Common myeloid progenitor, CD34-positive (primary cell): ENCODE data around the gene CBFA2T3.

ENCODE experiments used
- CTCF ChIA-PET: fragments of 350-600 bp; sonication (Branson Sonifier 250); formaldehyde crosslinking; loops from one replicate; lab custom pipeline; 2021; ENCODE audit warnings: antibody characterized with exemption; lab: Charles Lee
- POLR2A ChIA-PET: fragments of 350-600 bp; sonication (Branson Sonifier 250); formaldehyde crosslinking; loops from one replicate; lab custom pipeline; 2021; ENCODE audit warnings: antibody characterized with exemption; lab: Charles Lee
- DNase-seq, 3 donors: peaks; one replicate each; pipeline versions ENCODE4 v3.0.0 to v3.0.0-alpha.2; 2013
- H3K27ac ChIP-seq, 2 experiments: 1 replicate in 1 of 2; 2 replicates in 1 of 2; pipeline ENCODE4 v1.7.0; 2013; ENCODE audit warnings: inconsistent platforms in 2 of 2, low read length in 2 of 2, mild to moderate bottlenecking in 2 of 2, low read depth in 1 of 2, moderate library complexity in 1 of 2; ENCODE audit not compliant: severe bottlenecking in 2 of 2, insufficient read depth in 1 of 2, poor library complexity in 1 of 2
- H3K27me3 ChIP-seq, 5 experiments: replicated peaks in 2 of 5; 1 replicate in 3 of 5; 2 replicates in 2 of 5; pipeline versions ENCODE4 v1.6.1 to v1.7.0; 2013; ENCODE audit warnings: low read length in 4 of 5, mild to moderate bottlenecking in 2 of 5, moderate library complexity in 2 of 5, inconsistent platforms in 1 of 5; ENCODE audit not compliant: insufficient read depth in 5 of 5, control insufficient read depth in 4 of 5
- H3K36me3 ChIP-seq, 4 experiments: 1 replicate in 2 of 4; 2 replicates in 2 of 4; pipeline versions ENCODE4 v1.6.1 to v1.7.0; 2013; ENCODE audit warnings: low read length in 3 of 4, control low read depth in 1 of 4, mild to moderate bottlenecking in 1 of 4; ENCODE audit not compliant: control insufficient read depth in 4 of 4, insufficient read depth in 4 of 4
- H3K4me1 ChIP-seq, 4 experiments: 1 replicate in 3 of 4; 2 replicates in 1 of 4; pipeline versions ENCODE4 v1.6.1 to v1.7.1; 2013; ENCODE audit warnings: low read length in 3 of 4, mild to moderate bottlenecking in 3 of 4, control low read depth in 1 of 4, inconsistent platforms in 1 of 4, moderate library complexity in 1 of 4; ENCODE audit not compliant: control insufficient read depth in 4 of 4, insufficient read depth in 4 of 4; ENCODE audit errors: control extremely low read depth in 1 of 4
- H3K4me3 ChIP-seq, 7 experiments: 1 replicate in 4 of 7; 2 replicates in 3 of 7; pipeline versions ENCODE4 v1.5.1 to v1.7.0; 2013; ENCODE audit warnings: mild to moderate bottlenecking in 7 of 7, low read length in 6 of 7, moderate library complexity in 6 of 7, inconsistent platforms in 2 of 7, low read depth in 2 of 7, control low read depth in 1 of 7; ENCODE audit not compliant: insufficient read depth in 4 of 7, control insufficient read depth in 1 of 7; ENCODE audit errors: extremely low read depth in 1 of 7
- H3K9me3 ChIP-seq, 5 experiments: 1 replicate in 4 of 5; 2 replicates in 1 of 5; pipeline versions ENCODE4 v1.6.1 to v1.7.1; 2013; ENCODE audit warnings: low read length in 4 of 5, mild to moderate bottlenecking in 2 of 5, inconsistent platforms in 1 of 5, low read depth in 1 of 5, moderate library complexity in 1 of 5; ENCODE audit not compliant: control insufficient read depth in 4 of 5, insufficient read depth in 2 of 5; ENCODE audit errors: control extremely low read depth in 1 of 5
- WGBS: methylation state at CpG from one replicate; pipeline ENCODE4 v1.1.5; 2013; ENCODE audit not compliant: insufficient coverage; 5-methylcytosine and 5-hydroxymethylcytosine counted together

CBFA2T3 gene

GRCh38 chr16:88907768-88908167 is 69.2 kb downstream of the CBFA2T3 start:
- Histone ChIP-seq H3K36me3 (peaks cover 0 to 62% (median 42%) of the 10 kb centered on the region in 4 experiments), H3K4me1 (peaks cover 0 to 25% (median 21%) of the 10 kb centered on the region in 4 experiments), H3K9me3 (no peaks in the 10 kb centered on the region), H3K4me3 (no peak overlapping the region), H3K27me3 (no peaks in the 10 kb centered on the region), H3K27ac (no peak overlapping the region)
- ChIA-PET CTCF (interaction anchor here (0.8 kb wide), 1 partner anchor 11 kb away, joined by 3 read pairs; no protein-coding TSS in a partner anchor), POLR2A (no interaction called here)
- no peak for DNase-seq
- WGBS = 82% methylated on average over 3 of the region's 4 CpGs

- Histone ChIP-seq H3K4me1 (peaks cover 0 to 23% (median 21%) of the 10 kb centered on the region in 4 experiments), H3K4me3 (no peak overlapping the region), H3K27me3 (no peaks in the 10 kb centered on the region), H3K9me3 (no peaks in the 10 kb centered on the region), H3K36me3 (peaks cover 0 to 62% (median 38%) of the 10 kb centered on the region in 4 experiments), H3K27ac (no peak overlapping the region)
- peak in 2 of 3 donors; percentile 25 to 36 for DNase-seq
- 94% methylated on average over 21 of the region's 22 CpGs for WGBS
- ChIA-PET CTCF (no interaction called here), POLR2A (no interaction called here)
Measured at GRCh38 chr16:88906535-88907105, 70.4 kb downstream of the CBFA2T3 start.

- Histone ChIP-seq H3K9me3 (no peaks in the 10 kb centered on the region), H3K27ac (no peak overlapping the region), H3K36me3 (peaks cover 0 to 62% (median 38%) of the 10 kb centered on the region in 4 experiments), H3K4me1 (peaks cover 0 to 21% (median 17%) of the 10 kb centered on the region in 4 experiments), H3K27me3 (no peaks in the 10 kb centered on the region), H3K4me3 (no peak overlapping the region)
- CTCF ChIA-PET = no interaction called here
- 87% methylated on average over 16 of the region's 16 CpGs for WGBS
- DNase-seq = no peak
- POLR2A ChIA-PET = no interaction called here
Measured at GRCh38 chr16:88906020-88906419, 71.0 kb downstream of the CBFA2T3 start.

GRCh38 chr16:88905563-88905962 is 71.4 kb downstream of the CBFA2T3 start:
- no peak overlapping the region for H3K4me3 ChIP-seq
- H3K27ac ChIP-seq = no peak overlapping the region
- CTCF ChIA-PET = interaction anchor here (1.0 kb wide), 1 partner anchor 163 kb away, joined by 3 read pairs; no protein-coding TSS in a partner anchor
- peaks cover 0 to 64% (median 41%) of the 10 kb centered on the region in 4 experiments for H3K36me3 ChIP-seq
- POLR2A ChIA-PET = no interaction called here
- 100% methylated on average over 1 of the region's 13 CpGs for WGBS
- H3K9me3 ChIP-seq = no peaks in the 10 kb centered on the region
- H3K4me1 ChIP-seq = peaks cover 0 to 21% (median 16%) of the 10 kb centered on the region in 4 experiments
- DNase-seq = peak in 2 of 3 donors; percentile 40 to 43
- H3K27me3 ChIP-seq = no peaks in the 10 kb centered on the region

- CTCF ChIA-PET = interaction anchor here (1.0 kb wide), 1 partner anchor 162 kb away, joined by 3 read pairs; no protein-coding TSS in a partner anchor
- no peaks in the 10 kb centered on the region for H3K9me3 ChIP-seq
- H3K36me3 ChIP-seq = peaks cover 0 to 64% (median 43%) of the 10 kb centered on the region in 4 experiments
- POLR2A ChIA-PET = no interaction called here
- H3K4me1 ChIP-seq = peaks cover 0 to 21% (median 16%) of the 10 kb centered on the region in 4 experiments
- 77% methylated on average over 15 of the region's 21 CpGs for WGBS
- no peak overlapping the region for H3K27ac ChIP-seq
- DNase-seq = no peak
- no peaks in the 10 kb centered on the region for H3K27me3 ChIP-seq
- no peak overlapping the region for H3K4me3 ChIP-seq
Measured at GRCh38 chr16:88904676-88905365, 72.2 kb downstream of the CBFA2T3 start.

- H3K36me3 ChIP-seq = peaks cover 0 to 69% (median 43%) of the 10 kb centered on the region in 4 experiments
- H3K27ac ChIP-seq = no peak overlapping the region
- 86% methylated on average over 7 of the region's 14 CpGs for WGBS
- no peaks in the 10 kb centered on the region for H3K27me3 ChIP-seq
- CTCF ChIA-PET = no interaction called here
- no peak for DNase-seq
- H3K4me1 ChIP-seq = peaks cover 0 to 21% (median 16%) of the 10 kb centered on the region in 4 experiments
- H3K4me3 ChIP-seq = no peak overlapping the region
- no peaks in the 10 kb centered on the region for H3K9me3 ChIP-seq
- POLR2A ChIA-PET = no interaction called here
Measured at GRCh38 chr16:88903267-88903666, 73.7 kb downstream of the CBFA2T3 start.

GRCh38 chr16:88902744-88903143 is 74.3 kb downstream of the CBFA2T3 start:
- POLR2A ChIA-PET = no interaction called here
- Histone ChIP-seq H3K9me3 (no peaks in the 10 kb centered on the region), H3K36me3 (peaks cover 0 to 73% (median 48%) of the 10 kb centered on the region in 4 experiments), H3K4me1 (peaks cover 0 to 20% (median 16%) of the 10 kb centered on the region in 4 experiments), H3K4me3 (no peak overlapping the region), H3K27me3 (no peaks in the 10 kb centered on the region), H3K27ac (no peak overlapping the region)
- CTCF ChIA-PET = no interaction called here
- 94% methylated on average over 16 of the region's 16 CpGs for WGBS
- DNase-seq = no peak
